Nephron progenitor cell (in vitro differentiated cells): Measurements from ENCODE around the gene LPAR3.

Experiments used
- DNase-seq: peaks from one replicate; pipeline ENCODE4 v3.0.0; 2021
- H3K27ac Mint-ChIP-seq: 2 replicates; pipeline ENCODE4 v1.8.0; 2021; ENCODE audit warnings: mild to moderate bottlenecking, moderate library complexity, mixed read lengths
- H3K27me3 Mint-ChIP-seq: 2 replicates; pipeline ENCODE4 v1.8.0; 2021; ENCODE audit warnings: mild to moderate bottlenecking, low read depth, mixed read lengths; ENCODE audit not compliant: poor library complexity
- H3K36me3 Mint-ChIP-seq: 2 replicates; pipeline ENCODE4 v1.8.0; 2021; ENCODE audit warnings: low read depth, mixed read lengths
- H3K4me1 Mint-ChIP-seq: 2 replicates; pipeline ENCODE4 v1.8.0; 2021; ENCODE audit warnings: mixed read lengths
- H3K4me3 Mint-ChIP-seq: 2 replicates; pipeline ENCODE4 v1.8.0; 2021; ENCODE audit warnings: mild to moderate bottlenecking, moderate library complexity, mixed read lengths
- H3K9me3 Mint-ChIP-seq: 2 replicates; pipeline ENCODE4 v1.8.0; 2021; ENCODE audit warnings: mild to moderate bottlenecking, moderate library complexity, mixed read lengths
- CTCF ChIP-seq: fragments of 200-600 bp; sonication (generic); IDR thresholded peaks from 2 replicates; pipeline ENCODE4 v1.5.0; 2021; ENCODE audit warnings: antibody characterized with exemption

Gene LPAR3

GRCh38 chr1:84845357-84845756, 47.6 kb downstream of the LPAR3 start:
- Mint-ChIP-seq H3K36me3 (no peaks in the 10 kb centered on the region), H3K9me3 (no peaks in the 10 kb centered on the region), H3K27ac (no peak overlapping the region), H3K4me1 (peaks cover 15% of the 10 kb centered on the region), H3K27me3 (peaks cover 12% of the 10 kb centered on the region), H3K4me3 (no peak overlapping the region)
- no peak for TF ChIP-seq CTCF
- DNase-seq: no peak

- H3K36me3 Mint-ChIP-seq: no peaks in the 10 kb centered on the region
- peaks cover 12% of the 10 kb centered on the region for H3K27me3 Mint-ChIP-seq
- no peak for TF ChIP-seq CTCF
- H3K9me3 Mint-ChIP-seq: no peaks in the 10 kb centered on the region
- H3K4me3 Mint-ChIP-seq: no peak overlapping the region
- H3K27ac Mint-ChIP-seq: no peak overlapping the region
- no peak for DNase-seq
- H3K4me1 Mint-ChIP-seq: peaks cover 10% of the 10 kb centered on the region
Measured at GRCh38 chr1:84844094-84844493, 48.9 kb downstream of the LPAR3 start.

- Mint-ChIP-seq H3K4me3 (no peak overlapping the region), H3K27ac (no peak overlapping the region), H3K9me3 (no peaks in the 10 kb centered on the region), H3K4me1 (peaks cover 10% of the 10 kb centered on the region), H3K36me3 (no peaks in the 10 kb centered on the region), H3K27me3 (peaks cover 7% of the 10 kb centered on the region)
- no peak for DNase-seq
- TF ChIP-seq CTCF: no peak
Measured at GRCh38 chr1:84842748-84843231, 50.2 kb downstream of the LPAR3 start.

- Mint-ChIP-seq H3K4me1 (peaks cover 5% of the 10 kb centered on the region), H3K9me3 (no peaks in the 10 kb centered on the region), H3K36me3 (no peaks in the 10 kb centered on the region), H3K27me3 (peaks cover 7% of the 10 kb centered on the region), H3K27ac (no peak overlapping the region), H3K4me3 (no peak overlapping the region)
- DNase-seq: no peak
- TF ChIP-seq CTCF: no peak
Measured at GRCh38 chr1:84841971-84842370, 51.0 kb downstream of the LPAR3 start.

GRCh38 chr1:84840346-84840745, 52.7 kb downstream of the LPAR3 start:
- no peak overlapping the region for H3K4me3 Mint-ChIP-seq
- no peak overlapping the region for H3K27ac Mint-ChIP-seq
- no peak for TF ChIP-seq CTCF
- no peak for DNase-seq
- peaks cover 4% of the 10 kb centered on the region for H3K4me1 Mint-ChIP-seq
- no peaks in the 10 kb centered on the region for H3K36me3 Mint-ChIP-seq
- peaks cover 7% of the 10 kb centered on the region for H3K27me3 Mint-ChIP-seq
- no peaks in the 10 kb centered on the region for H3K9me3 Mint-ChIP-seq

GRCh38 chr1:84839544-84839943, 53.5 kb downstream of the LPAR3 start:
- Mint-ChIP-seq H3K4me3 (no peak overlapping the region), H3K4me1 (peaks cover 4% of the 10 kb centered on the region), H3K27me3 (peaks cover 7% of the 10 kb centered on the region), H3K9me3 (no peaks in the 10 kb centered on the region), H3K36me3 (no peaks in the 10 kb centered on the region), H3K27ac (no peak overlapping the region)
- TF ChIP-seq CTCF: no peak
- DNase-seq: no peak
